Right ventricle myocardium superior (tissue), 1 donor: Measurements from ENCODE around the gene HPD. TPM values are rescaled to one million over a fixed set of nuclear protein-coding genes. Genes with fewer than 3 reads are reported as not detected.
A peak's percentile ranks its signal among the peaks of the same experiment; 100 is the strongest.

Source experiments
- ATAC-seq: fragments of 200-7000 bp; cut with Tn5 transposase; one replicate; pipeline ENCODE4 v1.9.1; 2020; ENCODE audit warnings: mild to moderate bottlenecking; ENCODE audit not compliant: poor library complexity
- DNase-seq: peaks from one replicate; pipeline ENCODE4 v3.0.0-alpha.2; 2020
- intact Hi-C: fragments of 100-400 bp; cut with DNase I; formaldehyde crosslinking; loops from one replicate; pipeline ENCODE4 v1.11.2; 2022
- total RNA-seq: library from RNA; stranded (reverse); fragmentation: NEBNext Ultra II Directional; extraction: Animal tissue kit (Norgen Biotek cat#: 25700); gene quantifications from one replicate; pipeline ENCODE4 v1.2.1, GENCODE V29; 2021
- donor health status: DM: no; HTN: yes; CAD: no; lungs with severe emphysema.

The HPD gene
- total RNA-seq, 1 donor from 2014 or later: 2.7 TPM

DNA sequence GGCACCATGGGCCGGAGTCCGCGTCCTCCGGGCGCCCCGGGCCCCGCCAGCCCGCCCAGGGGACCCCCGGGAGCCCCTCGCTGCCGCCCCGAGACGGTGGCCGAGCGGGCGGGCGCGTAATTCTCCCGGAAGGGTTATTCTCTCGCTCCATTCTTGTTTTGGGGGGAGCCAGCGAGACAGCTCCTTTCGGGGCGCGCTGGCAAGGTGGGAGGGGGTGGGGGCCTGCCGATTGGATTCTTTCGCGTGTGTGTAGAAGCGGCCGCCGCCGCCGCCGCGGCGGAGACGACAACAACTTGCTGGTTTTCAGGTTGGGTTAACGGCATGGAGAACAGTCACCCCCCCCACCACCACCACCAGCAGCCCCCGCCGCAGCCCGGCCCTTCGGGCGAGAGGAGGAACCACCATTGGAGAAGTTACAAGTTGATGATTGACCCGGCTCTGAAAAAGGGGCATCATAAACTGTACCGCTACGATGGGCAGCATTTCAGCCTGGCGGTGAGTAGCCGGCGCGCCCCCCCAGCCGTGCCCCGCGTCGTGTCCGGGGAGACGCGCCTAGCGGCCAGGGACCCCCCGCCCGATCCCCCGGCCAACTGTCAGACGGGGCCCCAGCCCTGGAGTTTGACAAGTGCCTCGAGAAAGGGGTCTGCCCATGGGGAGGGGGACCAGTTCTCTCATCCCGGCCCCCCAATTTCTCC lies 54.1 kb downstream of the HPD start:
- intact Hi-C loops: no loop called here
- no peak for ATAC-seq
- DNase-seq: no peak

- ATAC-seq (peak; percentile 29), DNase-seq (peak; percentile 80)
- intact Hi-C loops: no loop called here
These were observed 54.7 kb downstream of the HPD start, which contains the start of gene SETD1B for GRCh38 chr12:121803861-121804416. TSS of gene SETD1B (plus strand) at chr12:121804009. CDS start at chr12:121804738, 729 bp downstream.

DNA sequence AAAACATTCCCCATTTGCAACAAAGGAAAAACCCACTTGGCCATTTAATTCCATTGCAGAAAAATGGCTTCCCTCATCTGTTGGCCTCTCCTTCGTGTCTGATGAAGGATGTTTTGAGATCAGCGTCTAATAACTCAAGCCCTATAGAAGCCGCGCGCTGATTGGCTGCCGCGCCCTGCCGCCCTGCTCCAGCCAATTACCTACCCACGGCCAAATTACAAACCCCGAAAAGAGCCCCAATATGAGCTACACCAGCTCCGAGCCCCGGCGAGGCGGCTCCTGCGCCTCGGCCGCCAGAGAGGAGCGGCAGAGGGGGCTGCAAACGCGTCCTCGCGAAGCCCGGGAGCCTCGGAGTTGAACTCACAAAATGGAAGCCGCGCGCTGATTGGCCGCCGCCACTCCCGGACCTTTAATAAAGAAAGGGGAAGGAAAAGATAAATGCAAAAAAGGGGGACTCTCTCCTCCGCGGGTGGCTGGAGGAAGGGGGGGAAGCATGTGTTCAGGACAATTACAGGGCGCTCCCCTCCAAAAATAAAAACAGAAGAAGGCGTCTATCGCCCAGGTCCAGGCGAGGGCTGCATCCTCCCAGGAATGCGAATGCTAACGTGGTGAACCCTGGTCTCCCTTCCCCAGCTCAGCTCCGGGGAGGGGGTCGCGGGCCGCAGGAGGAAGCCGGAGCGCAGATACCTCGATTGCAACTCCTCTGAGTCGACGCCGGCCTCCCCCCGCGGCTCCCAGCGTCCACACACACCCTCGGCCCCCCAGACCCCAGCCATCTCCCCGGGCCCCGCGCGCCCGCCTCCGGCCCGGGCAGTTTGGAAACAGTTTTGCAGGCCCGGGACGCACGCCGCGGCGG lies 55.6 kb downstream of the HPD start:
- intact Hi-C loops: no loop called here
- peak; percentile 53 for ATAC-seq
- DNase-seq: peak; percentile 94

- ATAC-seq (no peak), DNase-seq (no peak)
- intact Hi-C loops: no loop called here
These were observed 56.2 kb downstream of the HPD start for GRCh38 chr12:121802485-121802842.

- intact Hi-C loops: no loop called here
- DNase-seq: no peak
- ATAC-seq: no peak
These were observed 56.8 kb downstream of the HPD start for GRCh38 chr12:121801595-121802484.

- intact Hi-C loops: no loop called here
- DNase-seq (peak; percentile 93), ATAC-seq (no peak)
These were observed 57.7 kb downstream of the HPD start for GRCh38 chr12:121800694-121801594.

- ATAC-seq (peak; percentile 54), DNase-seq (peak; percentile 95)
- intact Hi-C loops: loop anchor here (5.0 kb wide), 1 partner anchor 87 kb away; the partner anchor contains the start of gene PSMD9
These were observed 58.6 kb downstream of the HPD start for GRCh38 chr12:121799842-121800693.

DNA sequence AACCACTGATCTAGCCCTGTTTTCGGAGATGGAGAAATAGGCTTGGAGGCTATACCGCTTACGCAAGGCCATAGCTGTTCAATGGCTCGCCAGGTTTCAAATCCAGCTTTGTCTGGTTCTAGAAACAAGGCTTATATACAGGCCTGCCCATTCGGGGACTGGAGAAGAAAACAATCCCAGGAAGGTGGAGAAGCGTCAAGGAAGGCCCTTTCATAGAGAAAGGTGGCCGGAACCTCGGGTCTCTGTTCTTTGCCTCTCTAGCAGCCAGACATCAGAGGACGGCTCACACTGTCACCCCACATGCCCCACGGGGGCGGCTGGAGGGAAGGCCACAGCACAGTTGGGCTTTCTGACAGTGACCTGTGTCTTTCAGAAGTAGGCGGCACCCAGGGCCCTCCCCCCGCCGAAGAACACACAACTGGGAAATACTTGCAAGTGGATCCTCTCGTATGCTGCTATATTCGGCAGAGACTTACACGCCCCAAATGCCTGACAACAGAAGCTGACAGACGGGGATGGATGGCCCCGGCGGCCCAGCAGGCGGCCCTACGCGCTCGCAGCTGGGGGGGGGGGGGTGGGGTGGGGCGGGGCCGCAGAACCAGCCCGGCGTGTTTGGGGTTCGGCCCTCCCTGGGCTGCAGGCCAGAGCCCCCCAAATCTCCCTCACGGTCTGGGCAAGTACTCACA lies 59.4 kb downstream of the HPD start:
- peak; percentile 85 for DNase-seq
- ATAC-seq: peak; percentile 14
- intact Hi-C loops: loop anchor here (5.0 kb wide), 1 partner anchor 88 kb away; the partner anchor contains the start of gene PSMD9

GRCh38 chr12:121798787-121799155 lies 59.9 kb downstream of the HPD start:
- intact Hi-C loops: loop anchor here (5.0 kb wide), 1 partner anchor 89 kb away; the partner anchor contains the start of gene PSMD9
- ATAC-seq (no peak), DNase-seq (no peak)

DNA sequence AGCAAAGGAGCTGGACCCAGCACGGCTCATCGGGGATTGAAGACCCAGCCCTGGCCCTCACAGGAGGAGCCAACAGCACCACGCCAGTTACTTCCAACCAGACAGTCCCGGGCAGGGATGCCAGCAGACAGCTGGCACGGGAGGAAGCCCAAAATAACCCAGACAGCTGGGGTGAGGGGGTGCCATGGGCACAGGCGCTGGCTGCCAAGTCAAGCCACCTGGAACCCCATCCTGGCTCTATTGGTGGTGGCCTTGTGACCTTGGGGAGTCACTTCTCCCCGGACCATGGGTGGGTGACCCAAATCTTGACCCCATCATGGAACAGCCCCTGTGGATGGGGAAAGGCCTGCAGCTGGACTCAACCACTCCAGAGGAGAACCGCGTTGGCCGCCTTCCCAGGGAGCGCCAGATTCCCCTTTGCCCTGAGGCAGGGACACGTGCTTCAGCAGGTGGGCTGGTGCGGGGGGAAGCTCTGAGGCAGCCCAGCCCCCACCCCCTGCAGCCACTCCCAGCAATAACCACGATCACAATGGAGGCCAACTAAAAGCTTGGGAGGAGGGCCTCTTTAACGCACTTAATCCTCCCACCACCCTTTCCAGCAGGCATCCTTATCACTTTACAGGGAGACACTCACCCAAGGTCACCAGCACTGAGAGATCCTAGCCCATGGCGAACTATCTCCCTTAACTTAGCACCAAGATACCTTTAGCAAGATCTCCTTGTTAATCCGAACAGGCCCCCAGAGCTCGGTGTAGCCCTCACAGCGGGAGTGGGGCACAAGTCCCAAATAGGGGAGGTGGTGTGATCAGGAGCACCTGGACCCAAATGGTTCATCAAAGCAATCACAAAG lies 60.5 kb downstream of the HPD start:
- peak; percentile 8 for ATAC-seq
- intact Hi-C loops: loop anchor here (5.0 kb wide), 1 partner anchor 89 kb away; the partner anchor contains the start of gene PSMD9
- peak; percentile 89 for DNase-seq

GRCh38 chr12:121796855-121797751 lies 61.6 kb downstream of the HPD start:
- peak; percentile 50 for ATAC-seq

DNA sequence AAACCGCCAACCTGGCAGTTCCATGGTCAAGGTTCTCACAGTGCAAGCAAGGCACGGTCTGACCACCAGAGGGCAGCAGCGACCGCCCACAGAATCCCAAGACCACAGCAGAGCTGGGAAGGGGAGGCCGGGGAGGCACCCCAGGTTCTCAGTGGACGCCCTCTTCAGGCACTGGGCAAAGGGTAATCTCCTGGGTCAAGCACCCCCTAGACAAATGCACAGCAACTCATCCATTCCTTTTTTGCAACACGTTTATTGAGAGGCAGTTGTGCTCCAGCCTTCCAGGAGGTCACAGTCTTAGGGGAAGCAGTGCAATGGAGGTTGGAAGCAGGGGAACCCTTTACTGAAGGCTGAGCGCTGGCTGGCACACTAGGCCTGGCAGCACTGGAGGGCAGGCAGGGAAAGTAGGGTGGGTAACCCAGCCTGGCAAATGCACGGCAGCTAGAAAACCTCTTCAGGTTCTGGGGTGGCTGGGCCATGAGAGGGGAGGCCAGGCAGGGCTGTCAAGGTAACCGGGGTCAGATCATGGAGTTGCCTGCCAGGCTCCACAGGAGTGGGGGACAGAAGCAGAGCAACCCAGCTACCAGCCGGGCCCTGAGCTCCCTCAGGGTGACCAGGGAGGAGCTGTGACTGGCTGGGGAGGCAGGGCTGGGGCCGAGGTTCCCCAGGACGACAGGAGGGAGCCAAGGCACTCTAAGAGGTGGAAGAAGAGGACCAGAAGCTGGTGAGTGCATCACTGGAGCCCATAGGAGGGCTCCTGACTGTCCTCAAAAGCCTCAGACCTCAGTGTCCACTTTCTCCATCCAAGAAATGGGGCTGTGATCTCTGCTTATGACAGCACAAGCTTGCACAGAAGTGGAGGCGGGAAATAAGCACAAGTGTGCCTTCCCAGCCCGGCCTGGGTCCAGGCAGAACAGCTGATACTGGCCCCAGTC lies 63.4 kb downstream of the HPD start:
- intact Hi-C loops: loop anchor here (2.0 to 5.0 kb wide), 2 partner anchors 18 to 92 kb away; partner anchors contain the start of gene PSMD9
- peak; percentile 95 for DNase-seq
- ATAC-seq: peak; percentile 52

More at GRCh38 chr12:121796855-121797751, 61.6 kb downstream of the HPD start:
- intact Hi-C loops: loop anchor here (5.0 kb wide), 1 partner anchor 90 kb away; the partner anchor contains the start of gene PSMD9
- DNase-seq: peak; percentile 98

- DNase-seq (no peak), ATAC-seq (no peak)
- intact Hi-C loops: loop anchor here (2.0 to 5.0 kb wide), 3 partner anchors 18 to 97 kb away; partner anchors contain the start of gene PSMD9
These were observed 64.1 kb downstream of the HPD start for GRCh38 chr12:121794534-121795033.
